Smooth muscle cell (in vitro differentiated cells): ENCODE data around the gene CENPS. TPM values are rescaled to one million over a fixed set of nuclear protein-coding genes. Genes with fewer than 3 reads are reported as not detected.

Experiments
- DNase-seq: peaks from one replicate; lab custom pipeline; 2025; ENCODE audit not compliant: unreplicated experiment; lab: John Stamatoyannopoulos, UW
- H2AFZ ChIP-seq: fragments of 200-600 bp; sonication (generic); 2 replicates; pipeline ENCODE4 v1.6.0; 2016; ENCODE audit warnings: antibody characterized with exemption, low read depth, mild to moderate bottlenecking
- H3F3A ChIP-seq: fragments of 200-600 bp; sonication (generic); 2 replicates; pipeline ENCODE4 v1.6.0; 2017; ENCODE audit warnings: antibody characterized with exemption, low read depth
- H3K27ac ChIP-seq: fragments of 200-600 bp; sonication (generic); 2 replicates; pipeline ENCODE4 v1.5.1; 2016; ENCODE audit warnings: low read depth, mild to moderate bottlenecking
- H3K27me3 ChIP-seq: fragments of 200-600 bp; sonication (generic); 2 replicates; pipeline ENCODE4 v1.6.1; 2016; ENCODE audit warnings: low read depth, mild to moderate bottlenecking
- H3K36me3 ChIP-seq: fragments of 200-600 bp; sonication (generic); 2 replicates; pipeline ENCODE4 v1.5.1; 2016; ENCODE audit warnings: low read depth
- H3K4me1 ChIP-seq: fragments of 200-600 bp; sonication (generic); 2 replicates; pipeline ENCODE4 v1.5.1; 2016; ENCODE audit warnings: low read depth
- H3K4me2 ChIP-seq: fragments of 200-600 bp; sonication (generic); 2 replicates; pipeline ENCODE4 v1.6.0; 2016; ENCODE audit warnings: mild to moderate bottlenecking
- H3K4me3 ChIP-seq: fragments of 200-600 bp; sonication (generic); 2 replicates; pipeline ENCODE4 v1.5.1; 2016; ENCODE audit warnings: mild to moderate bottlenecking
- H3K79me2 ChIP-seq: fragments of 200-600 bp; sonication (generic); 2 replicates; pipeline ENCODE4 v1.6.0; 2016; ENCODE audit warnings: low read depth, mild to moderate bottlenecking
- H3K9ac ChIP-seq: fragments of 200-600 bp; sonication (generic); 2 replicates; pipeline ENCODE4 v1.6.0; 2016; ENCODE audit warnings: low read depth
- H3K9me3 ChIP-seq: fragments of 200-600 bp; sonication (generic); replicated peaks from 2 replicates; pipeline ENCODE4 v1.5.1; 2016; ENCODE audit warnings: low read depth
- H4K20me1 ChIP-seq: fragments of 200-600 bp; sonication (generic); 2 replicates; pipeline ENCODE4 v1.6.0; 2016; ENCODE audit warnings: low read depth
- WGBS: methylation state at CpG from one replicate; pipeline ENCODE4 v1.1.7; 2016; ENCODE audit warnings: low lambda C conversion rate; 5-methylcytosine and 5-hydroxymethylcytosine counted together
- polyA plus RNA-seq: library from polyadenylated mRNA; unstranded; fragments of >200 nt; fragmentation: Nextera tagmentation; extraction: Ambion mirVana; gene quantifications from 2 replicates; pipeline ENCODE4 v1.2.1, GENCODE V29; 2016
- total RNA-seq: library from RNA; depleted of rRNA; stranded (reverse); fragments of >200 nt; gene quantifications from 2 replicates; pipeline ENCODE4 v1.2.3, GENCODE V29; 2014
- TF ChIP-seq, protein P1 (sequence below): fragments of 200-600 bp; sonication (generic); IDR thresholded peaks from 2 replicates; pipeline ENCODE4 v1.5.1; 2017; ENCODE audit warnings: borderline replicate concordance, mild to moderate bottlenecking, antibody characterized with exemption; ENCODE audit not compliant: insufficient read depth, poor library complexity, severe bottlenecking

Gene CENPS
- total and polyA plus RNA-seq, 2 experiments from 2014 or later: 7.6 to 16.3 TPM

DNA sequence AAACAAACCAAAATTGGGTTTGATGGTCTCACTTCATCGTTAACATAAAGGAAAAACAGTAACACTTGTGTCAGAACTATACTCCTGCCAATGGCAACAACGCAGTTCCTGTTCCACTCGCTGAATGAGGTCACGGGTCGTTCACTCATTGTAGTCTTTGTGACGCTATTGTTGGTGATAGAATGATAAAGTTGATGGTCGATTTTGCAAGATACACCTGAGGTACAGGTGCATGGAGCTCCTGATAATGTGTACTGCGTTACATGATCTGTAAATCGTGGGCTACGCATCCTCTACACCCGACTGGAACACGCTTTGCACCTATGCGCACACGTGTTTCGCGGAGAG, 391 bp upstream of the CENPS start:
- H2AFZ ChIP-seq: peak overlapping the region; percentile 91
- H3K79me2 ChIP-seq: no peaks in the 10 kb centered on the region
- H3K9ac ChIP-seq: no peak overlapping the region
- no peak for DNase-seq
- no peaks in the 10 kb centered on the region for H3K36me3 ChIP-seq
- no peaks in the 10 kb centered on the region for H4K20me1 ChIP-seq
- H3K4me2 ChIP-seq: peak overlapping the region; percentile 93
- 37% methylated on average over 16 of the region's 16 CpGs for WGBS
- peak overlapping the region; percentile 82 for H3K4me3 ChIP-seq
- no peak overlapping the region for H3K27ac ChIP-seq
- TF ChIP-seq, protein P1, sequence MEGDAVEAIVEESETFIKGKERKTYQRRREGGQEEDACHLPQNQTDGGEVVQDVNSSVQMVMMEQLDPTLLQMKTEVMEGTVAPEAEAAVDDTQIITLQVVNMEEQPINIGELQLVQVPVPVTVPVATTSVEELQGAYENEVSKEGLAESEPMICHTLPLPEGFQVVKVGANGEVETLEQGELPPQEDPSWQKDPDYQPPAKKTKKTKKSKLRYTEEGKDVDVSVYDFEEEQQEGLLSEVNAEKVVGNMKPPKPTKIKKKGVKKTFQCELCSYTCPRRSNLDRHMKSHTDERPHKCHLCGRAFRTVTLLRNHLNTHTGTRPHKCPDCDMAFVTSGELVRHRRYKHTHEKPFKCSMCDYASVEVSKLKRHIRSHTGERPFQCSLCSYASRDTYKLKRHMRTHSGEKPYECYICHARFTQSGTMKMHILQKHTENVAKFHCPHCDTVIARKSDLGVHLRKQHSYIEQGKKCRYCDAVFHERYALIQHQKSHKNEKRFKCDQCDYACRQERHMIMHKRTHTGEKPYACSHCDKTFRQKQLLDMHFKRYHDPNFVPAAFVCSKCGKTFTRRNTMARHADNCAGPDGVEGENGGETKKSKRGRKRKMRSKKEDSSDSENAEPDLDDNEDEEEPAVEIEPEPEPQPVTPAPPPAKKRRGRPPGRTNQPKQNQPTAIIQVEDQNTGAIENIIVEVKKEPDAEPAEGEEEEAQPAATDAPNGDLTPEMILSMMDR: no peak
- H3K9me3 ChIP-seq: no peaks in the 10 kb centered on the region
- H3K4me1 ChIP-seq: peaks cover 5% of the 10 kb centered on the region
- H3K27me3 ChIP-seq: no peaks in the 10 kb centered on the region
- no peaks in the 10 kb centered on the region for H3F3A ChIP-seq

DNA sequence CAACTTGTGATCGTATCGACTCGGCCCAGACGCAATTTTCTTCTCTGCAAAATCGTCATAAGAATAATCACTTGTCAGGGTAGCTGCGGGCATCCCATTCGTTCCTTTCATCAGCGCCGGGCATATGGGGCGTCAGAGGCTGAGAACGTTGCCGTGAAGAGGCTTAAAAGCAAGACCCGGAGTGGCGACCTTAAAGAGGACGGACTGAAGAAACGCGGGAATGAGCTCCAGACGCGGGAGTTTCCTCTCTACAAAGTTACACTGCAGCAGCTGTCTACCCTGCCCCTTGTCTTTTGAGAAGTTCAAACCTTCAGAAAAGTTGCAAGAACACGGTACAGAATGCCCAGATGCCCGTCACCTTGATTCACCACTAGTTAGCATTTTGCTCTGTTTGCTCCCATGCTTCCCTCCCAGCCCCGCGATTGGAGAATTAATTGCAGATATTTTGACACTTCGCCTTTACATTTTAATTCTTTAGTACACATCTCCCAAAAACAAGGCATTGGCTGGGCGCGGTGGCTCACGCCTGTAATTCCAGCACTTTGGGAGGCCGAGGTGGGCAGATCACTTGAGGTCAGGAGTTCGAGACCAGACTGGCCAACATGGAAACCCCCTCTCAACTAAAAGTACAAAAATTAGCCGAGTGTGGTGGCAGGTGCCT, 967 bp downstream of the CENPS start:
- TF ChIP-seq, protein P1: no peak
- Histone ChIP-seq H3K36me3 (no peaks in the 10 kb centered on the region), H3K9ac (peak overlapping the region; percentile 92), H3K79me2 (no peaks in the 10 kb centered on the region), H3K4me2 (peak overlapping the region; percentile 93), H3K4me3 (peak overlapping the region; percentile 82), H3K4me1 (peaks cover 5% of the 10 kb centered on the region), H3K27ac (peak overlapping the region; percentile 69), H3K9me3 (no peaks in the 10 kb centered on the region), H2AFZ (peak overlapping the region; percentile 91), H3K27me3 (no peaks in the 10 kb centered on the region), H3F3A (no peaks in the 10 kb centered on the region), H4K20me1 (no peaks in the 10 kb centered on the region)
- WGBS: 29% methylated on average over 30 of the region's 30 CpGs
- no peak for DNase-seq

DNA sequence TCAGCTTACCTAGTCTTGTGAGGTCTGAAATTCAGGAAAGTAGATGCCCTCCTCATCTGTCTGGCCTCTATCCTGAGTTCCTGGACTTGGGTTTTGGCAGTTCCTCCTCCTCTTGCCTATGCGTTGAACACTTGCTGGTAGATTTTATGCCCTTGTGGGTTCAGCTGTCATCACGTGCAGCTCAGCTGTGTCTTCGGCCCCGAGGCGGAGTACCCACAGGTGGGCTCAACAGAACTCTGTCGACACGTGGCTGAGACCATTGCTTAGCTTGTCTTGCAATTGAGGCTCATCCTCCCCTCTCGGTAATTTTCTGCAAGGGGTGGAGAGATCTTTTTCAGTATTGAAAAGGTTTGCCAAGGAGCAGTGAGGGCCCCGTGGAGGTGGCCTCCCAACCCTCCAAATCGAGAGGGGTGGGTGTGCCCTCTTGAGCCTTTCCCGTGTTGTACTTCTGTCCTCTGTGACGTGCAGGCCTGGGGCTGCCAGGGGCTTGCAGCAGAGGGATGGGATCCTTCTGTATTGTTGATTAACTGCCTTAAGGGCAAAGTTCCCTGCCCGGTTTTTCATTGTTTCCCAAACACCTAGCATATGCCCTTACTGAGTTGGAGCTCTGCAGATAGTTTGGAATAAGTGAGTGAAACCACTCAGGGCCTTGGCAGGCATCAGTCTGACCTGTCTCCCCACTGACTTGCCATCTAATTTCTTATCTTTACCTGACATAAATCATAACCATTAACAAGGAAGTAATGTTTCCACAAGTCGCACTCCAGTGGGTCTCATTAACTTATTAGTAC, 2.9 kb downstream of the CENPS start:
- Histone ChIP-seq H3K36me3 (no peaks in the 10 kb centered on the region), H3K9me3 (no peaks in the 10 kb centered on the region), H3K27ac (no peak overlapping the region), H4K20me1 (no peaks in the 10 kb centered on the region), H3K27me3 (no peaks in the 10 kb centered on the region), H3K4me1 (peaks cover 5% of the 10 kb centered on the region), H3K79me2 (no peaks in the 10 kb centered on the region), H3K9ac (no peak overlapping the region), H2AFZ (no peak overlapping the region), H3F3A (no peaks in the 10 kb centered on the region), H3K4me2 (no peak overlapping the region), H3K4me3 (no peak overlapping the region)
- TF ChIP-seq, protein P1: no peak
- WGBS: 91% methylated on average over 14 of the region's 14 CpGs
- DNase-seq: no peak
